WI38 (cell line): ENCODE data around the gene ADRB2.

Source experiments
- H3K4me3 ChIP-seq: 2 replicates; pipeline ENCODE4 v1.5.1; 2011; ENCODE audit warnings: low read depth, mild to moderate bottlenecking, control low read depth, low read length
- TF ChIP-seq, protein P1 (sequence below): IDR thresholded peaks from 2 replicates; pipeline ENCODE4 v1.5.1; 2012; ENCODE audit warnings: low read depth, mild to moderate bottlenecking, control low read depth, low read length

Gene ADRB2

GRCh38 chr5:148844433-148845280, 18.2 kb downstream of the ADRB2 start:
- H3K4me3 ChIP-seq, result no peak overlapping the region
- TF ChIP-seq, protein P1, sequence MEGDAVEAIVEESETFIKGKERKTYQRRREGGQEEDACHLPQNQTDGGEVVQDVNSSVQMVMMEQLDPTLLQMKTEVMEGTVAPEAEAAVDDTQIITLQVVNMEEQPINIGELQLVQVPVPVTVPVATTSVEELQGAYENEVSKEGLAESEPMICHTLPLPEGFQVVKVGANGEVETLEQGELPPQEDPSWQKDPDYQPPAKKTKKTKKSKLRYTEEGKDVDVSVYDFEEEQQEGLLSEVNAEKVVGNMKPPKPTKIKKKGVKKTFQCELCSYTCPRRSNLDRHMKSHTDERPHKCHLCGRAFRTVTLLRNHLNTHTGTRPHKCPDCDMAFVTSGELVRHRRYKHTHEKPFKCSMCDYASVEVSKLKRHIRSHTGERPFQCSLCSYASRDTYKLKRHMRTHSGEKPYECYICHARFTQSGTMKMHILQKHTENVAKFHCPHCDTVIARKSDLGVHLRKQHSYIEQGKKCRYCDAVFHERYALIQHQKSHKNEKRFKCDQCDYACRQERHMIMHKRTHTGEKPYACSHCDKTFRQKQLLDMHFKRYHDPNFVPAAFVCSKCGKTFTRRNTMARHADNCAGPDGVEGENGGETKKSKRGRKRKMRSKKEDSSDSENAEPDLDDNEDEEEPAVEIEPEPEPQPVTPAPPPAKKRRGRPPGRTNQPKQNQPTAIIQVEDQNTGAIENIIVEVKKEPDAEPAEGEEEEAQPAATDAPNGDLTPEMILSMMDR, result no peak

GRCh38 chr5:148846930-148847329, 20.5 kb downstream of the ADRB2 start:
- TF ChIP-seq, protein P1, result no peak
- no peak overlapping the region for H3K4me3 ChIP-seq

DNA sequence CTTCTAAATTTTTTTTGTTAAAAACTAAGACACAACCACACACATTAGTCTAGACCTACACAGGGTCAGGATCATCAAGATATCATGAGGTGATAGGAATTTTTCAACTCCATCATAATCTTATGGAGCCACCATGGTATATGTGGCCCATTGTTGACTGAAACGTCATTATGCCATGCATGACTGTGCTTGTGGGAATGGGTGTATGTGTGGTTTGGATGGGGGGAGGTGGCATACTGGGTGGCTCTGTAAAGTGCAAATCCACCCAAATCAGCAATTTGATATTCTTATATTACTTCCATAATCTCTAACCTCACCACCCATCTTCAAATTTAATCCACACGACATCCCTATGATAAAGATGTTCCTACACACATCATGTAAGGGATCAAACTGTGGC, 21.0 kb downstream of the ADRB2 start:
- TF ChIP-seq, protein P1, result no peak
- no peak overlapping the region for H3K4me3 ChIP-seq

GRCh38 chr5:148848393-148849031, 22.1 kb downstream of the ADRB2 start:
- H3K4me3 ChIP-seq, result no peak overlapping the region
- TF ChIP-seq, protein P1, result no peak

DNA sequence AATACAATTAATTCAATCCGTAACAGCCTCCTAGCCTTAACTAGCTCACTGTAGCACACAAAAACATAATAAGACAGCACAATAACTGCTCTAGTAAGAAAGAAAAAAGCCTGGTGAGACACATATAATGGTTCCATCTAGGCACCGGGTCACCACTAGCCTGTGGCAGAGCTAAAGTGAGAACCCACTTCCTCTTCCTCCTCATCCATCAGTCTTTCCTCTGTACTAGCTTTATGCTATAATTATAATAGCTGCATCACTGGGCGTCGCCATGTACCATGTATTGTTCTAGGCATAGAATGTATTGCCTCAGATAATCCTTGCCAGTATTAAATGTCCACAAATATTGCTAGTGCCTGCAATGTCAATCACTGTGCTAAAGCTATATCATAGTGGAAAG, 23.1 kb downstream of the ADRB2 start:
- TF ChIP-seq, protein P1, result no peak
- H3K4me3 ChIP-seq, result no peak overlapping the region

- TF ChIP-seq, protein P1, result no peak
Measured at GRCh38 chr5:148850836-148851235, 24.4 kb downstream of the ADRB2 start.

GRCh38 chr5:148853868-148854267, 27.5 kb downstream of the ADRB2 start:
- TF ChIP-seq, protein P1, result no peak

More at GRCh38 chr5:148850836-148851235, 24.4 kb downstream of the ADRB2 start:
- H3K4me3 ChIP-seq, result no peak overlapping the region

More at GRCh38 chr5:148853868-148854267, 27.5 kb downstream of the ADRB2 start:
- H3K4me3 ChIP-seq, result no peak overlapping the region
